Prostate gland (tissue), 2 donors: ENCODE results near the gene WDR72.

ENCODE experiments used
- POLR2AphosphoS5 ChIP-seq: sonication (generic); formaldehyde crosslinking; IDR thresholded peaks from one replicate; pipeline ENCODE4 v1.6.1; 2017; ENCODE audit warnings: antibody characterized with exemption
- TF ChIP-seq, protein P1 (sequence below), 4 experiments: fragments of 200-600 bp in 2 of 4; fragments of 450-650 bp in 2 of 4; sonication (generic) in 2 of 4; IDR thresholded peaks; 1 replicate in 3 of 4; 2 replicates in 1 of 4; pipeline ENCODE4 v1.5.1; 2016 to 2019; ENCODE audit warnings: antibody characterized with exemption in 4 of 4, mild to moderate bottlenecking in 2 of 4, moderate library complexity in 2 of 4

DNA sequence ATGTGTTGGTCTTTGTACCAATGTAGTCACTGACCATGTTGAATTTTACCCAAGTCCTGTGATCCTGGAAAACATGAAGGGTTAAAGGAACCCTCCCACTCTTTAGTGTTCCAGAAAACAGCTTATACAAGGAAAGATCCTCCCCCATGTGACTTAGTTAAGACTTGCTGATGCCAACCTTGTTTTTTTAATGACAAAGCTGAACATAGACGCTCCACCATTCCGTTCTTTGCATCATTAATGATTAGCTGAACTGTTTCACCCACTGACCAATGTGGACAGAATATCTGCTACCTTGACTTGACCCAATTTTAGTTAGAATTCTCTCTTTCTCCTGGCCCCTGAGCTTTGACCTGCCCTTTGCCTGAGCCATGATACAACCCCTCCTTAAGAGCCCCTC, 3.5 kb upstream of the WDR72 start:
- TF ChIP-seq POLR2AphosphoS5: no peak
- TF ChIP-seq, protein P1, sequence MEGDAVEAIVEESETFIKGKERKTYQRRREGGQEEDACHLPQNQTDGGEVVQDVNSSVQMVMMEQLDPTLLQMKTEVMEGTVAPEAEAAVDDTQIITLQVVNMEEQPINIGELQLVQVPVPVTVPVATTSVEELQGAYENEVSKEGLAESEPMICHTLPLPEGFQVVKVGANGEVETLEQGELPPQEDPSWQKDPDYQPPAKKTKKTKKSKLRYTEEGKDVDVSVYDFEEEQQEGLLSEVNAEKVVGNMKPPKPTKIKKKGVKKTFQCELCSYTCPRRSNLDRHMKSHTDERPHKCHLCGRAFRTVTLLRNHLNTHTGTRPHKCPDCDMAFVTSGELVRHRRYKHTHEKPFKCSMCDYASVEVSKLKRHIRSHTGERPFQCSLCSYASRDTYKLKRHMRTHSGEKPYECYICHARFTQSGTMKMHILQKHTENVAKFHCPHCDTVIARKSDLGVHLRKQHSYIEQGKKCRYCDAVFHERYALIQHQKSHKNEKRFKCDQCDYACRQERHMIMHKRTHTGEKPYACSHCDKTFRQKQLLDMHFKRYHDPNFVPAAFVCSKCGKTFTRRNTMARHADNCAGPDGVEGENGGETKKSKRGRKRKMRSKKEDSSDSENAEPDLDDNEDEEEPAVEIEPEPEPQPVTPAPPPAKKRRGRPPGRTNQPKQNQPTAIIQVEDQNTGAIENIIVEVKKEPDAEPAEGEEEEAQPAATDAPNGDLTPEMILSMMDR (IDR thresholded peaks at IDR 0.05): no peak
